GM18520 (cell line): ENCODE data around the gene TUBB2A.
"Not testable (repeated sequence)": the region's sequence is repeated elsewhere in the genome, so short reads cannot be mapped to it uniquely, and the experiment has no call there.

Source experiments
- ATAC-seq: cut with Tn5 transposase; IDR thresholded peaks from one replicate; pipeline ENCODE4 v1.9.1; 2021; ENCODE audit not compliant: unreplicated experiment

Gene TUBB2A

DNA sequence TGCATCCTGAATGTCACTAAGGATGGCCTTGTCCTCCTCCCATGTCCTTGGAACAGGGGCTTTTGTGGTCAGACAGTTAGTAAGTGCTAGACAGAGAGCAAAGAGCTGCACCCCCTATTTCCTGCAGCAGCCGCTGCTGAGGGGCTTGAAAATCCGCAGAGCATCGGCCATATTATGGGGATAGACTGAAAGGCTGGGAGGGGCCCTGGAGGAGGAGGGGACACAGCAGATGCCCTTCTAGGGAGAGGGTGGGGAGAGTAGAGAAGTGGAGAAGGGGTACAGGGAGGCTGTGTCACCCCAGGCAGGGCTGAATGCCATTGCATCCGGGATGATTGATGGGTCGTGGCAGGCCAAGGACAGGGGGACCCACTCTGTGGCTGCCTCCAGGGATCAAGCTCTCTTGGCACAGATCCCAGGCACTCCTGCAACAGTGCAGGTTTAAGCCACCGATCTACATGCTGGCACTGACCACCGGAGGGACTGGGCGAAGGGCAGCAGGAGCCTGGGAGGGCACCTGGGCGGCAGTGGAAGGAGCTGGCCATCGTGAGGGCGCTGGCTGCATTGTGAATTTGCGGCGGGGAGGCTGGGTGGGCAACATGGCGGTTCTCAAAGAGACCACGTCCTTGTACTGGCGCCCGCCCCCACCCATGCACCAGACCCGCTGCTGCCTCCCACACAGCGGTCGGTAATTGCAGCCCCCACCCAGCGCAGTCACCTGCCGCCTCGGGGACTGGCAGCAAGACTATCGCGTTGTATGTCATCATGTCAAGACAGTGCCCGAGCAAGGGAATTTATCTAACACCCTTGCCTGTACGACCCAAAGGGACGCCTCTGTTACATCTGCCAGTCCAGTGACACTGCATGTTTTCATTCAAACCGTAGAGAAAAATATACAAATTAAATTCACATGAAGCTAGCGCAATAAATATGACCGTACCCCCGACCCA lies 887 bp downstream of the TUBB2A start:
- not testable (repeated sequence) for ATAC-seq

DNA sequence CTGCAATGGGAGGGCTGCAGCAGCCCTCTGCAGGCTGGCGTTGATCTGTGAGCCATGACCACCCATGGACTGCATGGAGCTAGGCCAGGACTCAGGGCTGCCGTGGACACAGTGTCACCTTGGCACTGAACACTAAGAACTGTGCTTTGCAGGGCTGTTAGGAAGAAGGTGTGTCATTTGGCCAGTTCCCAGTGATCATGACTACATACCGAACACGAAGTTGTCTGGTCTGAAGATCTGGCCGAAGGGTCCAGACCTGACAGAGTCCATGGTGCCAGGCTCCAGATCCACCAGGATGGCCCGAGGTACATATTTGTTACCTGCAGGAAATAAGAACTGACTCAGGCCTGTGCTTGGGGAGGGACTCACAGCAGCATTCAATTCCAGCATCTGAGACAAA lies 1.9 kb downstream of the TUBB2A start:
- not testable (repeated sequence) for ATAC-seq

DNA sequence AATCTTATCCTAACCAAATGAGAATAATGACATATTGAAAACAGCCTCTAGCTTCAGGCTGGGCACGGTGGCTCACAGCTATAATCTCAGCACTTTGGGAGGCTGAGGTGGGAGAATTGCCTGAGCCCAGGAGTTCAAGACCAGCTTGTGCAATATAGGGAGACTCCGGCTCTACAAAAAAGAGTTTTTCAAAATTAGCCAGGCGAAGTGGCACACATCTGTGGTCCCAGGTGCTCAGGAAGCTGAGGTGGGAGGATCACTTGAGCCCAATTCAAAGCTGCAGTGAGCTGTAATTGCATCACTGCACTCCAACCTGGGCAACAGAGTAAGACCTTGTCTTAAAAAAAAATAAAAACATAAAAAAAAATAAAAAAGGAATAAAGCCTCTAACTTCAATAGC lies 4.7 kb downstream of the TUBB2A start:
- no peak for ATAC-seq

DNA sequence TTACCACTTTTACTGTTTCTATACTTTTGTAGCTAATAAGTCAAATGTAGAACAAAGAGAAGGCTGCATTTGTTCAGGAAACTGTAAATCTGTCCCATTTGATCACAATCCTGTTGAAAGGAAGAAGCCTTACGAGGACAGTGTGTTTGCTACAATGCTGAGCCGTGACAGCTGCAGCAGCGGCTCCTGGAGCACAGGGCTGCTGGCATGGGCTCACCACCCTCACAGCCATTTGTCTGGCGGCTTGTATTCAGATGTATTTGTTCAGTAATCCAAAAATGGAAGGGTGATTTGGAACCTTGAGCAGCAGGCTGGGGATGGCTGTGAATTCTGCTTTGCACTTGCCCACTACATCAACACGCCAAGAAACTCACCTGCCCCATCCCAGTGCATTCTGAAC lies 5.7 kb downstream of the TUBB2A start:
- ATAC-seq, result no peak

DNA sequence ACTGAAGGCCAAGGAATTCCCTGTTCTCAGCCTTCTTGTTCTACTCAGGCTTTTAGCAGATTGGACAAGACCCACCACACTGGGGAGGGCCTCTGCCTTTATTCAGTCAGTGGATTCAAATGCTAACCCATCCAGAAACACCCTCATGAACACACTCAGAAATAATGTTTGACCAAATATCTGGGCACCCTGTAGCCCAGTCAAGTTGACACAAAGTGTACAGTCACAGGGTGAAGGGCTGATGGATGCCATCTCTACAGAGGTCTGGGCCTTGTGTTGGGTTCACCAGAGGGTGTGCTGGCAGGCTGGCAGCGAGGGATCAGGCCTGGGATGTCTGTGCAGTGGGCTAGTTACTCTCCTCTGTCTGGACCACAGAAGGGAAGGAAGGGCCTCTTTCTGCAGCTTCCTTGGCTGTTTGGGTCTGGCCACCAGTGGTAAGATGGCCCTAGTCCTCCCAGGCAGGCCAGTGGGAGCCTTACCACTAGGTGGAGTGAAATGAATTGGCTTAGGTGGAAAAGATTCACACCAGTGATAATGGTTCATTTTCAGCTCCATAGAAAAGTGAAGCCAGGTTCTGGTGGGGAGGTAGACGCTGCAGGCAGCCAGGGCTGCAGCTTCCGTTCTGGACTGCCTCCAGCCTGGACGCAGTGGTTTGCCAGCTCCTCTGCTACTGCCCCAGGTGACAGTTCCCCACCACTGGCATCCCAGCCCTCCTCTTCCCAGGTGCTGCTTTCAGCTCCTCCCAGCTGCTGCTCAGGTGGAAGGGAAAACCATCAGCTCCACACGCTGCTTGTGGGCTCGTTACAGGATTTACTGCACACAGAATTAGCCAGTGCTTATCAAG lies 9.2 kb downstream of the TUBB2A start:
- no peak for ATAC-seq

DNA sequence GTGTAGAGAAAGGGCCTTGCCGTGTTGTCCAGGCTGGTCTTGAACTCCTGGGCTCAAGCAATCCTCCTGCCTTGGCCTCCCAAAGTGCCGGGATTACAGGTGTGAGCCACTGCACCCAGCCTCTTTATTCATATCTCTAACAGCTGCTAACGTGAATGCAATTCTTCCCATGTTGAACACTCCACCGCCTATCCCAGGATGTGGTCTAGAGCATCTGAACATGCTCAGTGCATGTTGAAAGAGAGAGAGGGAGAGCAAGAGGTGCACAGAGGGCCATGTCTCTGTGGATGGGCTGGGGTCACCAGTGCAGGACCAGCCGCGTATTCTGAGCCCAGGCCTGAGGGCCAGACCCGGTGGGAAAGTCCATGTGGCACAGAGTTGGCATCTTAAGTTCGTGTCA lies 12.8 kb downstream of the TUBB2A start:
- ATAC-seq, result no peak

DNA sequence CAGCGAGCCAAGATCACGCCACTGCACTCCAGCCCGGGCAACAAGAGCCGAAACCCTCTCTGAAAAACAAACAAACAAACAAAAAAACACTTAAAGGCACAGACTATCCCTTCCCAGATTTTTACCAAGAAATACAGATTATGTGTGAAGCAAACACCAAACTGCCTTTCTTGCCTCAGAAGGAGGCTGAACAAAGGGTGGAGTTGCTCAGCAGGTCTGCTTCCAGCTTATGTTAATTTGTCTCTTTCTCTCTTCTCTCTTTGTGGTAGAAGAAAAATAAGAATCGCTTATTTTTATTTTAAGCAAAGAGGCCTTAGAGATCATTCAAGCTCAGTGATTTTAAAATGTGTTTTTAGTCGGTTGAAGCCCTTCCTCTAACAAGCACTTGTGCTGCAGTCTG lies 14.2 kb downstream of the TUBB2A start:
- ATAC-seq, result no peak

DNA sequence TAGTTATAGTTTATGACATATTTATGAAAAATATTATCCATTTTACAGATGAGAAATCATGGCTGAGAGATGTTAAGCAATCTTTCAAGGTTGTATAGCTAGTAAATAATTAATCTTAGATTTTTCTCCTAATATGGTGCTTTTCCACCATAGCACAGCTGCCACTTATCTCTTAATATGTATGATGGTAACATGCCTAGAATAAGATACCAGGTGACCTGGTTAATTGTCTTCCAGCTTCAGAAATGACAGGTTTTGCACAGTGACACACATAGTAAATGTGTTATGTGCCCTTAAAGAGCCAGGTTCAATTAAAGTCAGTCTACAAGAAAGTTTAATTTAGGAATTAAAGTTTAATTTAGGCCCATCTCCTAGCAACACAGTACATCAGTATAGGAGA lies 14.8 kb downstream of the TUBB2A start:
- ATAC-seq, result no peak

DNA sequence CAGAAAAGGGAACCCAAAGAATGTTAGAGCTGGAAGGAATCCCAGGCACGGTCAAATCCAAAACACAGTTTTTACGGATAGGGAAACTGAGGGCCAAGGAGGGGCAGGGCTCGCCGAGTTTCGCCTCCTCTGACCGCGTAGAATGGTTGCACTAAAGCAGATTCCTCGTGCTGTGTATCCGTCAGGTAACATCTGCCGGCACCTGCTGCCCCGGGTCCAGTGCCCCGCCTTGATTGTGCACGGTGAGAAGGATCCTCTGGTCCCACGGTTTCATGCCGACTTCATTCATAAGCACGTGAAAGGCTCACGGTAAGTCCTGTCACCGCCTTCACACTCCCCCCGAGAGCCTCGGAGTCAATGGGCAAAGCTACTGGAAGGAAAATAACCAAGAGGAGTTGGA lies 17.1 kb downstream of the TUBB2A start:
- no peak for ATAC-seq

DNA sequence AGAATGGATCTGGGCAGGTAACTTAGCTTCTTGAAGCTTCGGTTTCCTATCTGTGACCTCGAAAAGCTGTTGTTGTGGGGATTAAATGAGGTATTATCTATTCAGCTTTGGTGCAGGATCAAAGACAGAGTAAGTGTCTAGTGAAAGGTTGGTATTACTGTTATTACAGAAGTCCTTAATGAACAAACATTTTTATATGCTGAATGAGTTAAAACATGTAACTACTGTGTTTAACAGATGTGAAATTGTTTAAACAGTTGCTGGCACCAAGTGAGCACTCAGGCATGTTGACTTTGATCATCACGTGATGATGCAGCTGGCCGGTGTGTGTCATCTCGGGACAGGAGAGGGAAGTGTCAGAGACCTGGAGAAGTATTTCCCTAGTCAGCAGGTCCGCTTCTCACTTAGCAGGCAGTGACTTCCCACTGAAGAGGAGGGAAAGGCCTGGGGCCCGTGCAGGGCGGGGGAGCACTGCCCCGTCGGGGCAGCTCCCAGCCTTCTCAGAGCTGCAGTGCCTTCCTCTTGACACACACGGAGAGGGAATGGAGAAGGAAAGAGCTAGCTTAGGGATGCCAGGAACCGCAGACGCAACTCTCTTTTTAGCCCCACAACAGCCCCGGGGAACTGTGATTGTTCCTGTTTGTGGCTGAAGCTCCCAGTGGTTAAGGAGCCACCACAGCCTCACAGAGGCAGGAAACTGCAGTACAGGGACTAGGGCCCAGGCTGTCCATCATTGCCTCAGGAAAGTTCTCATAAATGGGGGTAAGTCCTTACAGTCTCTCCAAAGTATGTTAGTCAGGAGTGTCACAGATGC lies 18.0 kb downstream of the TUBB2A start:
- no peak for ATAC-seq

DNA sequence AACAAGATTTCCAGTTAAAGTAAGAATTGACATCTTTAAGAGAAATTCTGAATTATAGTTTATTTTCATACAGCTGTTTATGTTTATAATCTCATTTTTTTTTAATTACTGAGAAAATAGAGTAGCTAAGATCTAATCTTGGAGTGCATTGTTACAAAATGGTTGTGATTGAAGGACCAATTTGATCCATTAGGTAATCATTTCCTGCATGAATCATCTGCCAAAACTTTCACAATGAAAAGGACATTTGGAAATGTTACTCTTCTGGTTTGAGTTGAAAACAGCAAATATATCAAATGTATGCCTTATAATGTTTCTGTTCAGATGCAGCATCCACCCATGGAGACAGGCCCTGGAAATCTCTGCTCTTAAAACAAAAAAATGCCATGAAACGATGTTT lies 19.0 kb downstream of the TUBB2A start:
- no peak for ATAC-seq

DNA sequence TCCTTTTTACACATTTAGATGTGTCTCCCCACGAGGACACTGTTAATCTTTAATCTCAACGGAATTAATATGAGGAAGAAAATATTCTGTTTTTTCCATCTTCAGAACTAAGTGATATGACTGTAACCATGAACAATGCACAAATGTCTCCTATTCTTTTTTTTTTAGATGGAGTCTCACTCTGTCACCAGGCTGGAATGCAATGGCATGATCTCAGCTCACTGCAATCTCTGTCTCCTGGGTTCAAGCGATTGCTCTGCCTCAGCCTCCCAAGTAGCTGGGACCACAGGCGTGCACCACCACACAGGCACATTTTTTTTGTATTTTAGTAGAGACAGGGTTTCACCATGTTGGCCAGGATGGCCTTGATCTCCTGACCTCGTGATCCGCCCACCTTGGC lies 19.5 kb downstream of the TUBB2A start:
- not testable (repeated sequence) for ATAC-seq

DNA sequence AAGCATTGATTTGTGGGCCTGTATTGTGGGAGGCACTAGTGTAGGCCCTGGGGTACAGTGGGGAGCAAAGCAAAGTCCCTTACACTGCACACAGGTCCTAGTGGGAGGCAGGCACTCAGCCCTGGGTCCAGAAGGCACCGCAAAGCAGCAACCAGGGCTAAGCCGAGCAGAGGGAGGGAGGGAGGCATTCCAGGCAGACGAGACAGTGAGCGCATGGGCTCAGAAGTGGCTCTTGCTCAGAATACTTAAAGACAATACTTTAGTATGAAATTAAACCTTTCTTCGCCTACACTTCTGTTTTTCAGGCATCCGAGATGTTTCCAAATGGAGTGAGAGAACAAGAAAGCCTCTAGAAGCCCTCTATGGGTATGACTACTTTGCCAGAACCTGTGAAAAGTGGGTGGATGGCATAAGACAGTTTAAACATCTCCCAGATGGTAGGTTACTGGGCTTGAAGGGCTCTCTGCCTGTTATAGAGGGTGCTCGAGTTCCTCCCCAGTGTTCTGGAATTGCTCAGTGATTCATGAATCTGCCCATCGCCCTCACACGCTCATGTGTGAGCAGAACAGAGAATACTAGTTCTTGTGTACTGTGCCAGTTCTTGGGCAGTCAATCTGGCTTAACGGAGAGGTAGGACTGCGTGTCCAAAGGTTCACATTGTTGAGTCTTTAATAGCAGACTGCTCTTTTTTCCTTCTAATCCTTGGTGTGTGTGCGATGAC lies 20.1 kb downstream of the TUBB2A start:
- ATAC-seq, result no peak

DNA sequence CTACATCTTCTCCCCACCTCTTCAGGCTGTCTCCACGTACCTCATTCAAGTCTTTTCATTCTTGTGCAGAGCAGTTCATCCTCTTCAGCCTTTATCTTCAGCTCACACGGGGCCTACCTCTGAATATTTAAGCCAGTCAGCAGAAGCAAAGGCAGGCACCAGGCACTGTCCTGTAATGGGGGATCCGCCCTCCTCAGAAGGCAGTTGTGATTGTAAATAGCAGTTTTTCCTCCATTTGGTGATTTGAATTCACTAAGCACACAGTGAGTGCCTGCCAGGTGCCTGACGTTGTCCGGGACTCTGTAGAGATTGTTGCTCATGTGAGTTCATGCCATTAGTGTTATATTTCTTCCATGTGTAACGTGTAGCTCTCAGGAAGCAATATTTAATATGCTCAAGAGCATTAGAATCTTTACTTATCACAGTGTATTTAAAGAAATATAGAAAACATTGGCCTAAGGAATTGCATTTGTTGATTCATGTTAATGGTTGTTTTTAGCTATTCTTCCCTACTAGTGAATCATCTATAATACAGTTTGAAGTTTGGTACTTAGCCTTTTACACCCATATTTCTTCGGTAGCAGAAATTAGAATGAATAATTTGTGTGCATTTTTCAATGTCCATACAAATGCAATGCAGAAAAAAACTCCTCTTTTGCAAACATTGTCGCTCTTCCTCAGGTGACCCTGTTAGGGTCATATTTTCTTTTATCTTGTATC lies 20.9 kb downstream of the TUBB2A start:
- no peak for ATAC-seq

DNA sequence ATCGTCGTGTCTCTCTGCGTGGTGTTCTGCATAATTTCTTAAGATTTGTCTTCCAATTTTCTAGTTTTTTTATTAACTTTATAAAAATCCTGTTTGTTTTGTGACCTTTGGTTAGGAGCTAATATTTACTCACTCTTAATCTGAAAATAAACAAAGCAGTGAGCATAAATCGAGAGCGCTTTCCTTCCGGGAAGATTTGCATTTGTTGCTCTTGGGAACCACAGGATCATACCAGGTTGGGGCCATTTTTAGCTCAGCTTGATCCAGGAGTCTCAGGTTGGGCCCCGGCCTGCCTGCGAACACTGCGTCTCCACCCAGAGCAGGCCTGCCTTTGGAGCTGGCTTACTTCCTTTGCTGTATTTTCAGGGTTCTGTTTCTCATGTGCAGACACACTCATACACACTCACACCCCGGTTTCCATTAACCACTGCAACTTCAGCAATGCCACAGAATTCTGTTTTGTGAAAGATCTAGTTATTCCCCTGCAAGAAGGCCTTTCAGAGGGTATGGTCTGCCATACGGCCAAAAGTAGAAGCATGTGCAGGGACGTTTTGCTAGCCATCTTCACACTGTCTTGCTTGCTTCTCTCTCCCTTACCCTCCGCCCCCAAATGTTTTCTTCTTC lies 21.6 kb downstream of the TUBB2A start:
- ATAC-seq, result no peak

DNA sequence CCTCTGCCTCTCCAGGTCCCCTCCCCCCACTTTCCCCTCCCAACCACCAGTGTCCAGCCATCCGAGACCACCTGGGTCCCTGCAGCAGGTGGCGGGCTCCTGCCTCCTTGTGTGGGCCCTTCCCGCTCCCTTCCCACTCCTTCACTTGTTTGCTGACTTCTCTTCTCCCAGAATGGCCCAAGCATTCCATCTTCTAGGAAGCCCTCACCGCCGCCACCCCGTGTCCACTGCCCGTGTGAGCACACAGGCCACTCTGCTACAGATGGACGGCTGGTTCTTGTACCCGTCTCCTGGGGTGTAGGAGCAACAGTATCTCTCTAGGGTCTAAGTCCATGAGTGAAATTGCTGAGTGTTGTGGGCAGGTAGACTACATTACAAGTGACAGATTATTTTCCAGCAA lies 23.8 kb downstream of the TUBB2A start:
- no peak for ATAC-seq

DNA sequence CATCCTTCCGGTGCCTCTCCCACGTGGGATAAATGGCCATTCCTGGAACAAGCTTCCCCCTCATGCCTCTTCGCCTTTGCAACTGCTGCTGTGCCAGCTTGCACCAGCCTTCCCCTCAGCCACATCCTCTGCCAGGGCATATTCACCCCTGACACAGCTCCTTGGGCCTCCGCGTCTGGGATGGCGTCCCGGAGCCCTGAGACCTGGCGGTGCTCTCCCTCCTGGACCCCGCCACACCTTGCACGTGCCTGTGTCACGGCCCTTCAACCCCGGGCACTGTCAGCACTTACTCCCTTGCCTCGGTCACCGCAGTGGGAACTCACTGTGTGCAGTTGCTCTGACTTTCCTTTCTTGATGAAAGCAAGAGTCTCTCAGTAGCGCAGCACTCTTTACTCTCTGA lies 25.6 kb downstream of the TUBB2A start:
- ATAC-seq, result no peak

DNA sequence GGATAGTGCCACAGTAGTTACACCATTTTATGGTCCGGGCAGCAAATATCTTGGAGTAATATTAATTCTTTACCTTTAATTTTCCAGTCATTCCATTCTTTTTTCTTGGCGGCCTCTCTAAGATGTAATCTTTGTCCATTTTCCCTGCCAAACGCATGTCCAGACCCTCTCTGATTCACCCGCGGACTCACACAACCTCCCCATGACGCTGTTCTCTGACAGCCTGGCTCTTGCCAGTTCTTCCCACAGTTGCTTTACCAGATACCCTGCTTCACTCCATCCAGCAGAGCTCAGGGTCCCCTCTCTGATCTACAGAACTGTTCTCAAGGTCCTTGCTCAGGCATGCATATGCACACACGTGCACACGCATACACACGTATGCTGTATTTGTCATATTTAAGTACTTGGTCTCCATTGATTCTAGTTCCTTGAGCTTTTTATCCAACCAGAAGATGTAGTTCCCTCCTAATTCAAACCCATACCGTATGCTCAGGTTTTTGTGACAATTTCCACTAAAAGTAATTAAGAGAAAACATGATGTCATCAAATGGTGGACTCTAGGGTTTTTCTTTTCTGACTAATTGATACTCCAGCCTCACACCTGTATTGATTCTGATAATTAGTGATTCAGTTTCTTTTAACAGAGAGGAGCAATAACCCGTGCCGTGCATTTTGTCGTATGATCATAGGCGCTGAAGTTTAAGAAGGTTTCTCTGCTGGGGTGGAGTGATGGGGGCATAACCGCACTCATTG lies 28.8 kb downstream of the TUBB2A start:
- no peak for ATAC-seq

DNA sequence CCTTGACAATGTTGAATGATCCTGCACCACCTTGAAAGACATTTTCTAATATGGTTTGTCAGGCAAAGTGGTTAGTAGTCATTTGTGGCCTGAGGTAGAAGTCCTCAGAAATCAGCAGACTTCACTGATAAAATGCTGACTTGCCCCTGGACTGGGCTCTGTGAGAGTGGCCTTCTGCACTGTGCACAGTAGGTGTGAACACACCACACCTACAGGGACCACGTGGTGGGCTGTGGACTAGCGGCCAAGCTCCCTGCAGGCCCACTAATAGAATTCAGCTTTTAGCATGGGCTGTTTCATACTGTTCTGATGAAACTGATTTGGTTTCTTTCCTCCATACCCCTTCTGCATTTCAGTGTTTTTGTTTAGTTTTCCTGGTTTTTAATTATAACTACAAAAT lies 31.5 kb downstream of the TUBB2A start:
- ATAC-seq, result no peak
